Neural progenitor cell (in vitro differentiated cells): ENCODE data around the gene F8. TPM values are rescaled to one million over a fixed set of nuclear protein-coding genes. Genes with fewer than 3 reads are reported as not detected.

Experiments used
- DNase-seq: peaks from one replicate; pipeline ENCODE4 v3.0.0-alpha.2; 2016; ENCODE audit warnings: low spot score
- H2AFZ ChIP-seq: fragments of 200-600 bp; sonication (generic); replicated peaks from 2 replicates; pipeline ENCODE4 v1.6.1; 2016; ENCODE audit warnings: antibody characterized with exemption
- H3F3A ChIP-seq: fragments of 200-600 bp; sonication (generic); 2 replicates; pipeline ENCODE4 v1.6.1; 2016; ENCODE audit warnings: antibody characterized with exemption, low read depth
- H3K27ac ChIP-seq: fragments of 200-600 bp; sonication (generic); 2 replicates; pipeline ENCODE4 v1.5.1; 2016; ENCODE audit warnings: mild to moderate bottlenecking
- H3K27me3 ChIP-seq: fragments of 200-600 bp; sonication (generic); 2 replicates; pipeline ENCODE4 v1.6.1; 2016; ENCODE audit warnings: mild to moderate bottlenecking, moderate library complexity
- H3K36me3 ChIP-seq: fragments of 200-600 bp; sonication (generic); 2 replicates; pipeline ENCODE4 v1.5.1; 2016
- H3K4me1 ChIP-seq: fragments of 200-600 bp; sonication (generic); 2 replicates; pipeline ENCODE4 v1.6.1; 2016; ENCODE audit warnings: mixed run types
- H3K4me2 ChIP-seq: fragments of 200-600 bp; sonication (generic); 2 replicates; pipeline ENCODE4 v1.6.1; 2016
- H3K4me3 ChIP-seq: fragments of 200-600 bp; sonication (generic); 2 replicates; pipeline ENCODE4 v1.5.1; 2016
- H3K79me2 ChIP-seq: fragments of 200-600 bp; sonication (generic); 2 replicates; pipeline ENCODE4 v1.6.1; 2016; ENCODE audit warnings: low read depth
- H3K9ac ChIP-seq: fragments of 200-600 bp; sonication (generic); 2 replicates; pipeline ENCODE4 v1.6.1; 2016
- H3K9me3 ChIP-seq: fragments of 200-600 bp; sonication (generic); 2 replicates; pipeline ENCODE4 v1.5.1; 2016; ENCODE audit warnings: low read depth
- H4K20me1 ChIP-seq: fragments of 200-600 bp; sonication (generic); 2 replicates; pipeline ENCODE4 v1.6.1; 2016; ENCODE audit warnings: low read depth
- H3K27ac Mint-ChIP-seq: 3 replicates; pipeline ENCODE4 v1.8.0; 2021; ENCODE audit warnings: mixed read lengths
- H3K27me3 Mint-ChIP-seq: 2 replicates; pipeline ENCODE4 v1.8.0; 2022; ENCODE audit warnings: low read depth, mild to moderate bottlenecking, inconsistent platforms, moderate library complexity, mixed read lengths; ENCODE audit not compliant: insufficient read depth
- H3K36me3 Mint-ChIP-seq: 3 replicates; pipeline ENCODE4 v1.8.0; 2021; ENCODE audit warnings: mixed read lengths
- H3K4me1 Mint-ChIP-seq: 3 replicates; pipeline ENCODE4 v1.8.0; 2021; ENCODE audit warnings: mixed read lengths
- H3K4me3 Mint-ChIP-seq: 3 replicates; pipeline ENCODE4 v1.8.0; 2021; ENCODE audit warnings: mild to moderate bottlenecking, moderate library complexity, mixed read lengths
- H3K9me3 Mint-ChIP-seq: 3 replicates; pipeline ENCODE4 v1.8.0; 2020; ENCODE audit warnings: mixed read lengths
- CTCF ChIP-seq: fragments of 200-600 bp; sonication (generic); IDR thresholded peaks from 2 replicates; pipeline ENCODE4 v1.5.1; 2017; ENCODE audit warnings: antibody characterized with exemption, mild to moderate bottlenecking
- EZH2 ChIP-seq: fragments of 200-600 bp; sonication (generic); IDR thresholded peaks from 2 replicates; pipeline ENCODE4 v1.6.1; 2017; ENCODE audit warnings: antibody characterized with exemption, mild to moderate bottlenecking, moderate library complexity
- EZH2phosphoT487 ChIP-seq: fragments of 200-600 bp; sonication (generic); IDR thresholded peaks from 2 replicates; pipeline ENCODE4 v1.6.1; 2017; ENCODE audit warnings: antibody characterized with exemption
- total RNA-seq: library from RNA; depleted of rRNA; stranded (reverse); fragments of >200 nt; gene quantifications from 2 replicates; pipeline ENCODE4 v1.2.3, GENCODE V29; 2015; ENCODE audit warnings: low replicate concordance

The F8 gene
- total RNA-seq, 1 donor from 2014 or later, result 4.8 TPM

GRCh38 chrX:154806837-154807501 lies 215.6 kb downstream of the F8 start:
- DNase-seq, result no peak
- TF ChIP-seq CTCF (no peak), EZH2phosphoT487 (no peak), EZH2 (no peak)
- no peaks in the 10 kb centered on the region for H3K36me3 ChIP-seq
- H3K4me1 ChIP-seq, result no peaks in the 10 kb centered on the region
- H3K36me3 Mint-ChIP-seq, result no peaks in the 10 kb centered on the region
- no peak overlapping the region for H2AFZ ChIP-seq
- H3K9me3 ChIP-seq, result peaks cover 11% of the 10 kb centered on the region
- no peak overlapping the region for H3K4me3 Mint-ChIP-seq
- no peak overlapping the region for H3K4me3 ChIP-seq
- peaks cover 7% of the 10 kb centered on the region for H3K27me3 Mint-ChIP-seq
- no peak overlapping the region for H3K27ac ChIP-seq
- no peaks in the 10 kb centered on the region for H3K79me2 ChIP-seq
- no peak overlapping the region for H3K4me2 ChIP-seq
- H3F3A ChIP-seq, result no peaks in the 10 kb centered on the region
- H3K27me3 ChIP-seq, result peaks cover 59% of the 10 kb centered on the region
- peaks cover 4% of the 10 kb centered on the region for H4K20me1 ChIP-seq
- no peak overlapping the region for H3K27ac Mint-ChIP-seq
- peaks cover 15% of the 10 kb centered on the region for H3K4me1 Mint-ChIP-seq
- H3K9ac ChIP-seq, result no peak overlapping the region
- peaks cover 32% of the 10 kb centered on the region for H3K9me3 Mint-ChIP-seq

- H3K9me3 Mint-ChIP-seq, result peaks cover 32% of the 10 kb centered on the region
- Histone ChIP-seq H3K36me3 (no peaks in the 10 kb centered on the region), H3K4me3 (peak overlapping the region; percentile 55), H4K20me1 (peaks cover 4% of the 10 kb centered on the region), H3K79me2 (no peaks in the 10 kb centered on the region), H3K4me1 (no peaks in the 10 kb centered on the region), H3K27ac (no peak overlapping the region), H3K4me2 (peak overlapping the region; percentile 81), H3K9me3 (peaks cover 7% of the 10 kb centered on the region), H3K9ac (no peak overlapping the region), H2AFZ (peak overlapping the region; percentile 59), H3K27me3 (peaks cover 72% of the 10 kb centered on the region), H3F3A (no peaks in the 10 kb centered on the region)
- peak overlapping the region; percentile 84 for H3K4me3 Mint-ChIP-seq
- no peaks in the 10 kb centered on the region for H3K36me3 Mint-ChIP-seq
- H3K27ac Mint-ChIP-seq, result no peak overlapping the region
- DNase-seq, result no peak
- TF ChIP-seq CTCF (no peak), EZH2 (peak; percentile 44)
- H3K27me3 Mint-ChIP-seq, result peaks cover 9% of the 10 kb centered on the region
- H3K4me1 Mint-ChIP-seq, result peaks cover 22% of the 10 kb centered on the region
Observed at GRCh38 chrX:154805696-154806091, 216.8 kb downstream of the F8 start.

- Histone ChIP-seq H3K4me3 (peak within 1 kb of the TSS; percentile 55), H3K4me2 (peak within 1 kb of the TSS; percentile 81), H2AFZ (peak within 1 kb of the TSS; percentile 59), H3K4me1 (no peaks in the 10 kb centered on the region), H3K27ac (no peak within 1 kb of the TSS), H3K9me3 (peaks cover 7% of the 10 kb centered on the region), H3K9ac (no peak within 1 kb of the TSS), H3K36me3 (no peaks in the 10 kb centered on the region), H4K20me1 (peaks cover 8% of the 10 kb centered on the region), H3K79me2 (no peaks in the 10 kb centered on the region), H3K27me3 (peaks cover 78% of the 10 kb centered on the region), H3F3A (peaks cover 3% of the 10 kb centered on the region)
- peak; percentile 76 for TF ChIP-seq EZH2
- TF ChIP-seq CTCF, result no peak
- TF ChIP-seq EZH2phosphoT487, result peak; percentile 56
- DNase-seq, result peak; percentile 78
- Mint-ChIP-seq H3K4me1 (peaks cover 28% of the 10 kb centered on the region), H3K9me3 (peaks cover 32% of the 10 kb centered on the region), H3K4me3 (peak within 1 kb of the TSS; percentile 84), H3K36me3 (no peaks in the 10 kb centered on the region), H3K27ac (no peak within 1 kb of the TSS), H3K27me3 (peaks cover 9% of the 10 kb centered on the region)
Observed at GRCh38 chrX:154804957-154805695, 217.4 kb downstream of the F8 start, which contains the start of gene MPP1. TSS of gene MPP1 (minus strand) at chrX:154805485. CDS start at chrX:154805373, 112 bp downstream.
